Activated CD4-positive, alpha-beta T cell treated with anti-CD3 and anti-CD28 coated beads, Interleukin-10, Interleukin-2, amounts not matched to agents 100 ng/mL and 50 ng/mL, durations not matched to agents 16 hours and 8 hours (primary cell): ENCODE results near the gene FAM98B.
A peak's percentile ranks its signal among the peaks of the same experiment; 100 is the strongest.
"Not testable (repeated sequence)": the region's sequence is repeated elsewhere in the genome, so short reads cannot be mapped to it uniquely, and the experiment has no call there.

ENCODE experiments used
- DNase-seq: peaks from one replicate; pipeline ENCODE4 v3.0.0-alpha.2; 2020

The FAM98B gene

GRCh38 chr15:38453971-38454695 lies at the start of gene FAM98B:
TSS of gene FAM98B (plus strand) at chr15:38454127. CDS start at chr15:38454162, 35 bp downstream.
- DNase-seq: peak; percentile 91

GRCh38 chr15:38406436-38406835 lies 47.5 kb upstream of the FAM98B start:
- DNase-seq: no peak

- DNase-seq: no peak
These were observed 45.4 kb upstream of the FAM98B start for GRCh38 chr15:38408576-38408975.

- DNase-seq: no peak
These were observed 42.0 kb upstream of the FAM98B start for GRCh38 chr15:38411902-38412301.

GRCh38 chr15:38412466-38412865 lies 41.5 kb upstream of the FAM98B start:
- no peak for DNase-seq

GRCh38 chr15:38414357-38414756 lies 39.6 kb upstream of the FAM98B start:
- peak; percentile 13 for DNase-seq

- DNase-seq: no peak
These were observed 32.7 kb upstream of the FAM98B start for GRCh38 chr15:38421069-38421690.

- peak; percentile 23 for DNase-seq
These were observed 29.8 kb upstream of the FAM98B start for GRCh38 chr15:38424101-38424552.

- no peak for DNase-seq
These were observed 28.7 kb upstream of the FAM98B start for GRCh38 chr15:38425269-38425668.

- peak; percentile 4 for DNase-seq
These were observed 26.5 kb upstream of the FAM98B start for GRCh38 chr15:38427380-38427779.

- DNase-seq: no peak
These were observed 23.7 kb upstream of the FAM98B start for GRCh38 chr15:38430106-38430760.

- DNase-seq: no peak
These were observed 16.9 kb upstream of the FAM98B start for GRCh38 chr15:38436993-38437392.

- DNase-seq: not testable (repeated sequence)
These were observed 16.3 kb upstream of the FAM98B start for GRCh38 chr15:38437603-38438002.

- DNase-seq: no peak
These were observed 15.6 kb upstream of the FAM98B start for GRCh38 chr15:38438031-38438986.

- DNase-seq: peak; percentile 70
These were observed 13.4 kb upstream of the FAM98B start for GRCh38 chr15:38440353-38441129.

- DNase-seq: no peak
These were observed 12.8 kb upstream of the FAM98B start for GRCh38 chr15:38441130-38441519.

GRCh38 chr15:38454696-38455090 lies 766 bp downstream of the FAM98B start:
- DNase-seq: no peak

GRCh38 chr15:38455092-38455491 lies 1.2 kb downstream of the FAM98B start:
- peak; percentile 9 for DNase-seq

- DNase-seq: no peak
These were observed 4.7 kb downstream of the FAM98B start for GRCh38 chr15:38458646-38459045.

GRCh38 chr15:38459480-38459879 lies 5.6 kb downstream of the FAM98B start:
- DNase-seq: no peak

GRCh38 chr15:38460543-38460942 lies 6.6 kb downstream of the FAM98B start:
- no peak for DNase-seq
